ENCODE measurements around the gene ANKRD30A. TPM values are rescaled to one million over a fixed set of nuclear protein-coding genes. Genes with fewer than 3 reads are reported as not detected.

ANKRD30A gene
- total and polyA plus RNA-seq, 7 donors: not detected

DNA sequence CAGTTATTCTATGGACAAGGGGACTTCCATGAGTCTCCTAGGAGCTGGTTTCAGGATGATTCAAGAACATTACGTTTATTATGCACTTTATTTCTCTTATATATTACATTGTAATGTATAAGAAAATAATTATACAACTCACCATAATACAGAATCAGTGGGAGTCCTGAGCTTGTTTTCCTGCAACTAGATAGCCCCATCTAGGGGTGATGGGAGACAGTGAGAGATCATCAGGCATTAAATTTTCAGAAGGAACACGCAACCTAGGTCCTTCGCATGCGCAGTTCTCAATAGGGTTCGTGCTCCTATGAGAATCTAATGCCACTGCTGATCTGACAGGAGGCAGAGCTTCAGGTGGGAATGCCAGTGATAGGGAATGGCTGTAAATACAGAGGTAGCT is 137.9 kb downstream of the ANKRD30A start:
- H3K4me3 ChIP-seq: no peak overlapping the region
- no peaks in the 10 kb centered on the region for H3K27me3 ChIP-seq
- H3K36me3 ChIP-seq: no peaks in the 10 kb centered on the region
- no peak overlapping the region for H3K27ac ChIP-seq
- WGBS, 2 donors: 77 to 79% methylated on average over 5 of the region's 5 CpGs
- intact Hi-C loops (cut with DNase I): loop anchor here (5.0 kb wide), 1 partner anchor 361 kb away; no protein-coding TSS in a partner anchor
- TF ChIP-seq, protein P1, sequence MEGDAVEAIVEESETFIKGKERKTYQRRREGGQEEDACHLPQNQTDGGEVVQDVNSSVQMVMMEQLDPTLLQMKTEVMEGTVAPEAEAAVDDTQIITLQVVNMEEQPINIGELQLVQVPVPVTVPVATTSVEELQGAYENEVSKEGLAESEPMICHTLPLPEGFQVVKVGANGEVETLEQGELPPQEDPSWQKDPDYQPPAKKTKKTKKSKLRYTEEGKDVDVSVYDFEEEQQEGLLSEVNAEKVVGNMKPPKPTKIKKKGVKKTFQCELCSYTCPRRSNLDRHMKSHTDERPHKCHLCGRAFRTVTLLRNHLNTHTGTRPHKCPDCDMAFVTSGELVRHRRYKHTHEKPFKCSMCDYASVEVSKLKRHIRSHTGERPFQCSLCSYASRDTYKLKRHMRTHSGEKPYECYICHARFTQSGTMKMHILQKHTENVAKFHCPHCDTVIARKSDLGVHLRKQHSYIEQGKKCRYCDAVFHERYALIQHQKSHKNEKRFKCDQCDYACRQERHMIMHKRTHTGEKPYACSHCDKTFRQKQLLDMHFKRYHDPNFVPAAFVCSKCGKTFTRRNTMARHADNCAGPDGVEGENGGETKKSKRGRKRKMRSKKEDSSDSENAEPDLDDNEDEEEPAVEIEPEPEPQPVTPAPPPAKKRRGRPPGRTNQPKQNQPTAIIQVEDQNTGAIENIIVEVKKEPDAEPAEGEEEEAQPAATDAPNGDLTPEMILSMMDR (IDR thresholded peaks at IDR 0.05): peak in 1 of 4 experiments; percentile 41
- no peak for TF ChIP-seq EP300 (IDR thresholded peaks at IDR 0.05)
- no peaks in the 10 kb centered on the region for H3K4me1 ChIP-seq
- peaks cover 0 to 4% (median 0%) of the 10 kb centered on the region in 4 donors for H3K9me3 ChIP-seq
- DNase-seq: no peak

DNA sequence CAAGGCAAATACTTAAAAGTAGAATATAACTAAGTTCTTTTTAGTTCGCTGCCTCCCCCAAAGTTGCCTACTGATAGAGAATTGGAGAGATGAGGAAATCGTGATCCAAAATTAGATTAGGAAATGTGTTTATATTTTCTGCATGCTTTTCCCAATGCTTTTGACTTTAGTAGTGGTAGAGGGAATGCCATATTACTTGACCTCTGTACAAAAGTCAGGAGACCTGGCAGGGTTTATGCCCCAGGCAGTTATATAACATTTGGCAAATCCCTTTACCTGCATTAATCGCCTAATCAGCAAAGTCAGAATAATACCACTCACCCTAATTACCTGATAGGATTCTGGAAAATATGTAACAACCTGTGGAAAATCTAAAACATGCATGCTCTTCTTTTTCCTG is 142.9 kb downstream of the ANKRD30A start:
- Histone ChIP-seq H3K36me3 (no peaks in the 10 kb centered on the region), H3K27ac (no peak overlapping the region), H3K27me3 (no peaks in the 10 kb centered on the region), H3K4me3 (no peak overlapping the region), H3K4me1 (no peaks in the 10 kb centered on the region), H3K9me3 (peaks cover 0 to 7% (median 0%) of the 10 kb centered on the region in 4 donors)
- intact Hi-C loops (cut with DNase I): no loop called here
- TF ChIP-seq, protein P1 (IDR thresholded peaks at IDR 0.05): no peak
- TF ChIP-seq EP300 (IDR thresholded peaks at IDR 0.05) (no peak), POLR2AphosphoS5 (IDR thresholded peaks at IDR 0.05) (no peak), POLR2A (IDR thresholded peaks at IDR 0.05) (no peak)
- 74 to 76% methylated on average over 3 of the region's 3 CpGs for WGBS, 2 donors
- no peak for DNase-seq

DNA sequence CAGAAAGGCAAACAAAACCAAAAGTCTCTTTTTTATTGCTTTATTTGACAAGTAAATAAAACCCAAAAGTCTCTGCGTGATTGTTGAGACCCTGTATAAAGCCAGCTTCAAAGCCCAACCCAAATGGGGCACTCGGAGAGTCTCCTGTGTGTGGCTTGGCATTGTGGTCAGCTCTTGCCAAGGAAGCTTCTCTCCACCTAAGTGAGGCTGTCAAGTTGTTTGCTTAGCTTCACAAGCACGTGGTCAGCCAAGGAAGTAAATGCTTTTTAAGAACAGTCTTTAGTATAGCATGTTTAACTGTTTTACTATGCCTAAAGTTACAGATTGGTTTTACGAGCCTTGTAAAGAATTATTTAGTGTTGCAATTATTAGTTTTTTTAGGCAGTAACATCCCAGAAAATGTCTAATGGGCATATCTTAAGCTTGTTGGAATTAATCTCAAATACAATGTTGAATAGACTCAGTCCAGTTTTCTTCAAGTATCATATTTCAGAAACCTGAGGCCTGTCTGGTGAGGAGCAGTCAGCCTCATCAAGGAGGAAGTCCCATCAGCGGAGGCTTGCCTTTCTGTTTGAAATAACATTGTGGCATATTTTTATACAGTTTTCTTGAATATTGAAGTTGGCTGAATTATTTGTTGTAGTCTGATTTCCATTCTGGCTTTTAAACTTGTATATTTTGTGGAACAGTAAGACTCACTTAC is 144.3 kb downstream of the ANKRD30A start:
- H3K4me1 ChIP-seq: no peaks in the 10 kb centered on the region
- H3K9me3 ChIP-seq: peaks cover 0 to 3% (median 0%) of the 10 kb centered on the region in 4 donors
- DNase-seq: no peak
- no peak overlapping the region for H3K4me3 ChIP-seq
- no peaks in the 10 kb centered on the region for H3K36me3 ChIP-seq
- H3K27me3 ChIP-seq: no peaks in the 10 kb centered on the region
- 58 to 70% methylated on average over 5 of the region's 5 CpGs for WGBS, 2 donors
- no peak overlapping the region for H3K27ac ChIP-seq
- TF ChIP-seq, protein P1 (IDR thresholded peaks at IDR 0.05): no peak
- intact Hi-C loops (cut with DNase I): no loop called here

DNA sequence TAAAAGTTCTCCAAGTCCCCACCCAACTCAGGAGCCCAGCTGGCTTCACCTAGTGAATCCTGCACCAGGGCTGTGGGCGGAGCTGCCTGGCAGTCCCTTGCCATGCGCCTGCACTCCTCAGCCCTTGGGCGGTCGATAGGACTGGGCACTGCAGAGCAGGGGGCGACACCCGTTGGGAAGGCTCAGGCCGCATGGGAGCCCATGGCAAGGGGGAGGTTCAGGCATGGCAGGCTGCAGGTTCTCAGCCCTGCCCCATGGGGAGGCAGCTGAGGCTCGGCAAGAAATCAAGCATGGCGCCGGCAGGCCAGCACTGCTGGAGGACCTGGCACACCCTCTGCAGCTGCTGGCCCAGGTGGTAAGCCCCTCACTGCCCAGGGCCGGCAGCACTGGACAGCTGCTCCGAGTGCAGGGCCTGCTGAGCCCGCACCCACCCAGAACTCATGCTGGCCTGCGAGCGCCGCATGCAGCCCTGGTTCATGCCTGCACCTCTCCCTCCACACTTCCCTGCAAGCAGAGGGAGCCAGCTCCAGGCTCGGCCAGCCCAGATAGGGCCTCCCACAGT is 149.9 kb downstream of the ANKRD30A start:
- Histone ChIP-seq H3K4me3 (no peak overlapping the region), H3K36me3 (no peaks in the 10 kb centered on the region), H3K27me3 (no peaks in the 10 kb centered on the region), H3K4me1 (no peaks in the 10 kb centered on the region), H3K9me3 (no peaks in the 10 kb centered on the region), H3K27ac (no peak overlapping the region)
- TF ChIP-seq POLR2A (IDR thresholded peaks at IDR 0.05): no peak
- TF ChIP-seq, protein P1 (IDR thresholded peaks at IDR 0.05): no peak
- no peak for TF ChIP-seq EP300 (IDR thresholded peaks at IDR 0.05)
- no peak for TF ChIP-seq POLR2AphosphoS5 (IDR thresholded peaks at IDR 0.05)
- intact Hi-C loops (cut with DNase I): no loop called here
- no peak for DNase-seq
- 93 to 95% methylated on average over 17 of the region's 17 CpGs for WGBS, 2 donors
